Measurements from ENCODE around the gene CPN1.
"Not testable (repeated sequence)": the region's sequence is repeated elsewhere in the genome, so short reads cannot be mapped to it uniquely, and the experiment has no call there.

CPN1 gene

DNA sequence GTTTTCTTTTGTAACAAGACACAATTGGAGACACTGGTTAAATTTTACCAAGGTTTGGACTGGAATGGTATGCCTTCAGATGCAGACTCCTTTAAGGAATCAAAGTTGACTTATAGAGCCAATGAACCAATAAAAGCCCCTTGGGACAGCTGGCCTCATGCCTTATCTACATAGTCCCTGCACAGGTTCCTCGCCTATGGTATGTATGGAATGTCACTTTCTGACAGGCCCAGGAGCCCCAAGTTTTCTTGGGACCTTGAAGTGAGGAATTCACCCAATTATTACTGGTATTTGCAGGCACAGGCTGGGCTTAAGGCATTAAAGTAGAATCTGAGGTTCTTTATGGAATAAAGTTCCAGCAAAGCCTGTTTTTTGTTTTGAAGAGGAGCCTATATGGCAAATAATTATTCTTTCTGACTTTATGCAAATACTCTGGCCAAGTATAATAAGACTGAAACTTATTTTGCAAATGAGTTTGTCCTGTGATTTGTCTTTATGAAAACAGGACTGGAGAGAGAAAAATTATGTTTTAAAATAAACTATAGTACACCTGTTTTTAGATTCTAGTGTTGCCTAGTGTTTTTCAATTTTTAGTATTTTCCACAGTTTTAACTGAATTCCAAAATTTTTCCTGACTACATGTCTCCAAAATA, 47.8 kb downstream of the CPN1 start:
- Histone ChIP-seq H3K27ac (no peak overlapping the region), H3K4me3 (no peak overlapping the region)

DNA sequence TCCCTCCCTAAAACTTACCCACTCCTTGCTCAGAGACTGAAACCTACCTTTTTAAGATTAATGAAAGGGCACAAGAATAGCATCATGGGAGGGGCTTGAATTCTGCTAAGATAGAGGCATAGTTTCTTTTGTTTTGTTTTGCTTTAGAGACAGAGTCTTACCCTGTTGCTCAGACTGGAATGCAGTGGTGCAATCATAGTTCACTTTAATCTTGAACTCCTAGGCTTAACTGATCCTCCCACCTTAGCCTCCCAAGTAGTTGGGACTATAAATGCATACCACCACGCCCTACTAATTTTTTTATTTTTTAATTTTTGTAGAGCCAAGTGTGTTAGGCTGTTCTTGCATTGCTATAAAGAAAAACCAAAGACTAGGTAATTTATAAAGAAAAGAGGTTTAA, 54.3 kb downstream of the CPN1 start:
- H3K4me3 ChIP-seq: no peak overlapping the region
- H3K27ac ChIP-seq: no peak overlapping the region

DNA sequence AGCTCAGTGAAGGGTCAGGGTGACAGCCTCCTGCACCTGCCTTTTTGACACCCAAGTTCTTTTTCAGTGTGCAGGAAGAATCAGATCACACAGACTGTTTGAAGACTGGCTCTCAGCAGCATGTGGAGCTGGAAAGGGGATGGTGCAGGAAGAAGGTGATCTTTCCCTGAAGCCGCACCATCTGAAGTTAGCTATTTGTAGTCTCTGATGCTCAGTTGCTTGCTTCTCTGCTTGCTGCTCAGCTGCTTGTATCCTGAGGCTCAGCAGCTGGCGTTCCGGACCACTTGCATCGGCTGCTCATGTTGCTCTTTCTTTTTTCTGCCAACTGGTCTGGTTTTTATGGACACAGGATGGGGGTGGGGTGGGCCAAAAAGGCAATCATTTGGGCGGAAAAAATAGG, 56.1 kb downstream of the CPN1 start:
- Histone ChIP-seq H3K4me3 (no peak overlapping the region), H3K27ac (no peak overlapping the region)

DNA sequence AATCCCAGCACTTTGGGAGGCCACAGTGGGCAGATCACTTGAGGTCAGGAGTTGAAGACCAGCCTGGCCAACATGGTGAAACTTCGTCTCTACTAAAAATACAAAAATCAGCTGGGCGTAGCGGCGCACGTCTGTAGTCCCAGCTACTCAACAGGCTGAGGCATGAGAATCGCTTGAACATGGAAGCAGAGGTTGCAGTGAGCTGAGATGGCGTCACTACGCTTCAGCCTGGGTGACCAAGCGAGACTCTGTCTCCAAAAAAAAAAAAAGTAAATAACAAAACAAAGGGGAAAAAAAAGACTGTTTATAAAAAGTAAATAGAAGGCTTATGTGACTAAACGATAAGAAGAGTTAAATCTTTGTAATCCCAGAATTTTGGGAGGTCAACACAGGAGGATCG, 56.9 kb downstream of the CPN1 start:
- H3K27ac ChIP-seq: no peak overlapping the region
- no peak overlapping the region for H3K4me3 ChIP-seq

DNA sequence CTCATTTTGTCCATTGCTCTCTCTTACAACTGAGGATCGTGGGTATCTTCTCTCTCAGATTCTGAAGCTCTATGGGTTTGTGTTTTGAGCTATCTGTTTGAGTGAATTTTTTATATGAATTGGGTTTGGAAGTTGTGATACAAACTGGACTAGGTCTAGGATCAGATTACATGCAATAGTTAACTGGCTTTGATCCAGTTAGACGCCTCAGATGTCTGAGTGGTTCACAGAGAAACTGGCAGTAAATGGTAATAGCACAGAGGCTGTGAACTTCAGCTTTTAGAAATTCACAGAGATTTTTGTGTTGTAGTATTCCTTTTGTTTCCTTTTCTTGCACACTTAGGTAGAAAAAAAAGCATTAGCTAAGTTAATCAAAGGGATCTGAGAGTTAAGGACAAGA, 59.3 kb downstream of the CPN1 start:
- Histone ChIP-seq H3K27ac (no peak overlapping the region), H3K4me3 (no peak overlapping the region)

DNA sequence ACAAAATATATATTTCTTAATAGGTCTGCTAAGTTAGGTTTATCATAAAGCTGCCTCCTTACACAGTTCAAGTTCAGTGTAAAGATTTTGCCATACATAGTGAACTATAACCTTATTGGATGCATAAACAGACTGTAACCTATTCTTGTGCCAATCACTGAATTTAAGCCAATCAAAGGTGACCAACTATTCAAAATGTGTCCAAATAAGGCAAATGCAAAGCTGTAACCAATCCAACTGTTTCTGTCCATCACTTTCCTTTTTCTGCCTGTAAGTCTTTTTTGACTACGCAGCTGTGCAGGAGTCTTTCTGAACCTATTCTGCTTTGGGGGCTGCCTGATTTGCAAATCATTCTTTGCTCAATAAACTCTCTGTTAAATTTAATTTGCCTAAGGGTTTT, 60.3 kb downstream of the CPN1 start:
- H3K27ac ChIP-seq: no peak overlapping the region
- no peak overlapping the region for H3K4me3 ChIP-seq

DNA sequence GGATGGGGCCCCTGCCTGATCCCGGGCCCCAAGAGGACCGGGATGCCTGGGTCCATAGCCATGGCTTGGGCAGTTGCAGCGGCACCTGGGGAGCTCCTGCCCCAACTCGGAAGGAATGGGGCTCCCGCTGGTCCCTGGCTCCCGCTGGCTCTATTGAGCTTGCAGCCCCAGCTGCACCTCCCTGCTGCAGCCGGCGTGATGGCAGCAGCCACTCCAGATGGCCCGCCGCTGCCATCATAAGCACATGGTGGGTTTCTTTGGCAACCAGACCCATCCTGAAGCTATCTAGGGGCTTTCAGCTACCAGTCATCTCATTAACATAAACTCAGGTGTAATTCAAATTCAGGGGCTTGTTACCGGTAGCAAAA, 60.8 kb downstream of the CPN1 start:
- no peak overlapping the region for H3K27ac ChIP-seq
- no peak overlapping the region for H3K4me3 ChIP-seq

DNA sequence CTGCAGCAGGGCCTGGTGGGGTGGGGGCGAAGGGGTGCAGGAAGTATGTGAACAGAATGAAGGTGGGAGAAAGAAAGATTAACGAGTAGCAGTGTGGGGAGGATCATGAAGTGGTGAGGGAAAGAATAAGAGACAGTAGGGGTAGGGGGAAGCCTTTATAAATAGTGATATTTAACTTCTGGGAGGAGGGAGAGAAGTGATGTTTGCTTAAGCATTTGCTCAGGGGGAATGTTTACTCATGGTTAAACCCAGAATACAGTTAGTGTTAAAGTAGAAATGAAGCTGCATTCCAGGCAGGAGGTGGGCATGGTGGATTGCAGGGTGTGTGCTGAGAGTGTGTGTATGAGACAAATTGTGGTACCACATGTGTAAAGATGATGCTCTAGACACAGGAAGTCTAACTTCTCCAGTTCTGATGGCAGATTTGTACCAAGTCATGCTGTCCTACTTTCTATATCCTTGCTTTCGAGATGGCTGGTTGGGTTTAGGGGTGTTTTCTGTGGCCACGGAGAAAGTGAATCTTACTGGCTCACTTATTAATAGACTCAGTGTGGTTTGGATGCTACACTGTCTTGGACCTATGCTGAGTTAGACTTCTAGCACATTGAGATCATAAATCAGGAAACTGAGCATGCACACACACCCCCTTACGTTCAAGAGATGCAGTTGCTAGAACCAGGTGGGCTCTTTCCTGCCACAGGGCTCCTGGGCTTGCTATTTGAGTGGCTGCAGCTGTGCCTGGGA, 61.4 kb downstream of the CPN1 start:
- Histone ChIP-seq H3K27ac (no peak overlapping the region), H3K4me3 (no peak overlapping the region)

DNA sequence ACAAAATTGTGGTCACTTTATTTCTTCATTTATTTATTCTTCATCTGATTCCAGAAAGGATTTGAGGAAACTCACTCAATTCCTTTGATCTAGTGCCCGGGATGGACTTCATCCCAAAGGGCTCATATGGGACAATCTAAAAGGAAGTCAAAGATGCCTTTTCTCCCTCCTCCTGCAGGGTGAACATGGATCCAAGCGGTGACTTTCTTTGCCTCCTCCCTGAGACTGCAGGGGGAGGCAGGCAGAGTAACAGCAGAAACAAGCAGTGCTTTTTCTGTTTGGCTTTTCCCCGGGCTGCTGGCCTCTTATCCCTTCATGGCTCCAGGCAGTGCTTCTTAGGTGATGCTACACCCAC, 61.9 kb downstream of the CPN1 start:
- Histone ChIP-seq H3K4me3 (no peak overlapping the region), H3K27ac (no peak overlapping the region)

DNA sequence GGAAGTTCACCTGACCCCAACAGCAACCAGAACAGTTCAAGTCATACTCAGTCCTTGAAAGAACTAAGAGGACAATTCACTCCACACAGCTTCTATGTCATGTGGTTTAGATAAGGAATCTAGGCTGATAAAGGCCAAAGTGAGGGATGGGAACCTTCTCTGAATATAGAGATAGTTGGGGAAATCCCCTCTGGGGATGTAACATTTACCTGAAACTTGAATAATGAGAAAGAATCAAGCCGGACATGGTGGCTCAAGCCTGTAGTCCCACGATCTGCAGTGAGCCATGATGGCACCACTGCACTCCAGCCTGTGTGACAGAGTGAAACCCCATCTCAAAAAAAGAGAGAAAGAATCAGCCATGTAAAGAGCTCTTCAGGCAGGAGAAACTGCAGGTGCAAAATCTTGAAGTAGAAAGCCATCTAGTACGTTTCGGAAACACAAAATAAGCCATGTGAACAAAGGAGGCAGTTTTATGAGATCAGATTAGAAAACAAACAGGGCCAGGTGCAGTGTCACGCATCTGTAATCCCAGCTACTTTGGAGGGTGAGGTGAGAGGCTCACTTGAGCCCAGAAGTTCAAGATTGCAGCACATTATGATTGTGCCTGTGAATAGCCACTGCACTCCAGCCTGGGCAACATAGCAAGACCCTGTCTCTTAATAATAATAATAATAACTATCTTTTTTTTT, 67.5 kb downstream of the CPN1 start:
- no peak overlapping the region for H3K4me3 ChIP-seq
- no peak overlapping the region for H3K27ac ChIP-seq

DNA sequence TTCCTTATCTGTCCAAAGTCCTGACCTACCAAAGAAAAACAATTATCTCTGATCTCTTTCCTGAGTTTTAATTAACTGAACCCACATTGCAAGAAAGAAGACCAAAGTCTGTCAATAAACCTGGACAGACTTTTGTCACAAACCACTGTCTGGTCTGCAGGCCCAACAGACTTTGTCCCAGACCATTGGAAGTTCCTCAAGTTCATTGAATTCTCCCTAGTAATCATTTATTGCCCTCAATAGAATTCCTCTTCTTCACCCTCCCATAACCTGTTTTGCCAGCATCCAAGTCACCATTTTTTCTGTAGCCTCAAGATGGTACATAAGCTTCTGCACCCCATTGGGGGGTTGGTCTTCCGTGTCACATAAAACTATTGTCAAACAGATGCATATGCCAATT, 68.0 kb downstream of the CPN1 start:
- H3K27ac ChIP-seq: no peak overlapping the region

DNA sequence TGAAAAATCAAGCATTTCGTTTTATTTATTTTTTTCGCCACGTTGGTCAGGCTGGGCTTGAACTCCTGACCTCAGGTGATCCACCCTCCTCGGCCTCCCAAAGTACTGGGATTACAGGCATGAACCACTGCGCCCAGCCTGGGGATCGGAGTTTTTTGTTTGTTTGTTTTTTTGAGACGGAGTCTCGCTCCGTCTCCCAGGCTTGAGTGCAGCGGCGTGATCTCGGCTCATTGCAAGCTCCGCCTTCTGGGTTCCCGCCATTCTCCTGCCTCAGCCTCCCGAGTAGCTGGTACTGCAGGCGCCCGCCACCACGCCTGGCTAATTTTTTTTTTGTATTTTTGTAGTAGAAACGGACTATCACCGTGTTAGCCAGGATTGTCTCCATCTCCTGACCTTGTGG, 69.8 kb downstream of the CPN1 start:
- H3K4me3 ChIP-seq, H3K27ac ChIP-seq: not testable (repeated sequence)

More for the DNA sequence above, 68.0 kb downstream of the CPN1 start:
- H3K4me3 ChIP-seq: no peak overlapping the region

DNA sequence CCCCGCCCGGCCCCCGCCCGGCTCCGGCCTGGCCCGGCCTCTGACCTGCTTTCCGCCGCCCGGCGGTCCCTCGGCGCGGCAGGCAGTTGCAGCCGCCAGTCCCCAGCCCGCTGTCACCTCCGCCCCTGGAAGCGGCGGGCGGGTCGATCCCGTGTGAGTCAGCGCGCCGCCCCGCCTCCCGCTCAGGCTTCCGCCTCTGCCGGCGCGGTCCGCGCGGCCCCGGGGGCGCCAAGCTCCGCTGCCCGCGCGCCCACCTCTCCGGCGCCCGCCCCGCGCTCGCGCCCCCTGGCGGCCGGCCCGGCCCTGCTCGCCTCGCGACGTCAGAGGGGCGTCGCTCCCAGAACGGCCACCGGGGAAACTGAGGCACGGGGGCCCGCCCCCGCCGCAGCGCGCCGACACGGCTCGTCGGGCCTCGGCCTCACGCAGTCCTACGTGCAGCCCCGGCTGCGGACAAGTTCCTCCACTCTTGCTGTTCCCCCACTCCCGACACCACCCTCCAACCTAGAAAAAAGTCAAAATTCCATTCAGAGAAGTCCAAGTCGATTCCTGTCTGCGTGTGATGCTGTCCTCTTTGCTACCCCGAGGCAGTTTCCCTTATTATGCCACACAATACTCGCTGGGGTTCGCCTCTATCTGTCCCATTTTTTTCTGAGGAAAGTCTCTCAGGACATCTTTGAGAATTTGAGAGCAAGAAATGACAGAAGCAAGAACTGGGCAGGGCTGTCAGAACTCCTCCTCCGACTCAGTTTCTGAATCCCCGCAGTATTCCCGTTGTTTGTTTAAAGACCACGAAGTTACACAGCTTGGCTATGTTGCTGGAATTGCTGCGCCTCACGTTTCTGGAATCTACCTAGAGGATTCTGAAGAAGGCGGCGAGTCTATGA, 71.6 kb downstream of the CPN1 start, which contains the start of gene DNMBP:
Gene DNMBP, minus strand, starts transcription at position 155 of the 884 bp plus-strand sequence. CDS start 37,823 bp downstream, outside the sequence.
- peak within 1 kb of the TSS; percentile 57 to 73 (median 68) for H3K4me3 ChIP-seq
- H3K27ac ChIP-seq: peak within 1 kb of the TSS in 20 of 21 experiments; percentile 65 to 92 (median 80)

DNA sequence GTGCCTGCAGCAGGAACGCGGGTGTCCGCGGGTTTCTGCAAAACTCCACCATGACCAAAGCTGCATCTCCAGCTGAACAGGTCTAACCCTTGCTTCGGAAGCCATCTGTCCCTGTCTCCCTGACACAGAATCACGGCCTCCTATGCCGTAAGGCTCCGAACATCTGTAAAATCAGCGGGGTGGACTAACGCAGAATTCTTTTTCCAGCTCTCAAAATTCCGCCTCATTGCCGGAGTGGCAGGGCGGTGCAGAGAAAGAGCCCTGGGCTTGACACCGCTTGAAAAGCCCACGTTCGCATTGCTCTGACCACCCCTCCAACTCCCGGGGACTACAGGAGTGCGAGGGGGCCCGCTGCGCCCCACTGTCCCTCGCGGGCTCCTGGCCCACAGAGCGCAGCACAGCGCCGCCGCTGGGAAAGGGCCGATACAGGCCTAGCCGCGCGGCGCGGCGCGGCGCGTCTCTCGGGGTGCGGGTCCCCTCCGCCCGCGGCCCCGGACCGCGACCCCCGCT, 72.3 kb downstream of the CPN1 start:
- H3K4me3 ChIP-seq: peak overlapping the region; percentile 57 to 73 (median 68)
- H3K27ac ChIP-seq: peak overlapping the region in 20 of 21 experiments; percentile 49 to 92 (median 80)

DNA sequence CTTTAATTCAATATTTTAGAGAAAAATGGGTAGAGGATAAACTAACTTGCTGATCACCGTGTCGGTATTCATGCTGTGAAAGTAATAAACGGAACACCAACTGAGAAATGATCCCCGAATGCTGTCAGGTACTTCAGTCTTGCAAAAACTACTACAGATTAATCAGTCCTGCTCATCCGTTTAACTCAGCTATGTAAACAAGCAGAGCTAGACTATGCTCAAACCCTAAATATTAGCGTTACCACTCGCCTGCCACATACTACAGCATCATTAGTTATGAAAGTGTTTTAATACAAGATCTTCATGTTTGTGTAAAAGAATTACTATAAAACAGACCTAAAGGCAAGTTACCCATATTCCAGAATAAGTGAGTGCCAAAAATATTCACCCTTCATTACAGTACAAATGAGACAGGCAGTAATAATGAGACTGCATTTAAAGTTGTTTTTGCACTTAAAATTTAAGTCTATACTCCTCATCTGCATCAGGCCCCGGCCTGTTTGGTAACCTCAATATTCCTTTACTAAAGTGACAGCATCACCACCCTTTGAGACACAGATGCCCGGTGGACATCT, 72.9 kb downstream of the CPN1 start:
- H3K27ac ChIP-seq: peak overlapping the region in 20 of 21 experiments; percentile 49 to 92 (median 80)
- H3K4me3 ChIP-seq: peak overlapping the region; percentile 57 to 73 (median 68)

DNA sequence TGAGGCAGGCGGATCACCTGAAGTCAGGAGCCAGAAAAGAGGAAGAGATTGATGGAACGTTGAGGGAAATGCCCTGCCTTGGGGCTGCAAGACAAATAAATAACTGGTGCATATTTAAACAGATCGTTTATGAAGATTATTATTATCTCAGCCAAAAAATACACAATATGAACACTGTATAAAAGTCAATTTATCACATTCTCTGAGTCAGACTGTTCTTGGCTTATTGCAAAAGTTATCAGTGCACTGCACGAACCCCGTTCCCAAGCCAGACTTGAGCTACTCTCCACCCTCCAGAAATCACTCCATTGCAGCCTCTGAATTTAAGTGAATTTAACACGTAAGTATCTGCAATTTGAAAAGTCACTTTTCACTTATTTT, 73.5 kb downstream of the CPN1 start:
- Histone ChIP-seq H3K4me3 (peak overlapping the region in 6 of 7 experiments; percentile 57 to 73 (median 66)), H3K27ac (peak overlapping the region in 10 of 21 experiments; percentile 45 to 89 (median 80))

DNA sequence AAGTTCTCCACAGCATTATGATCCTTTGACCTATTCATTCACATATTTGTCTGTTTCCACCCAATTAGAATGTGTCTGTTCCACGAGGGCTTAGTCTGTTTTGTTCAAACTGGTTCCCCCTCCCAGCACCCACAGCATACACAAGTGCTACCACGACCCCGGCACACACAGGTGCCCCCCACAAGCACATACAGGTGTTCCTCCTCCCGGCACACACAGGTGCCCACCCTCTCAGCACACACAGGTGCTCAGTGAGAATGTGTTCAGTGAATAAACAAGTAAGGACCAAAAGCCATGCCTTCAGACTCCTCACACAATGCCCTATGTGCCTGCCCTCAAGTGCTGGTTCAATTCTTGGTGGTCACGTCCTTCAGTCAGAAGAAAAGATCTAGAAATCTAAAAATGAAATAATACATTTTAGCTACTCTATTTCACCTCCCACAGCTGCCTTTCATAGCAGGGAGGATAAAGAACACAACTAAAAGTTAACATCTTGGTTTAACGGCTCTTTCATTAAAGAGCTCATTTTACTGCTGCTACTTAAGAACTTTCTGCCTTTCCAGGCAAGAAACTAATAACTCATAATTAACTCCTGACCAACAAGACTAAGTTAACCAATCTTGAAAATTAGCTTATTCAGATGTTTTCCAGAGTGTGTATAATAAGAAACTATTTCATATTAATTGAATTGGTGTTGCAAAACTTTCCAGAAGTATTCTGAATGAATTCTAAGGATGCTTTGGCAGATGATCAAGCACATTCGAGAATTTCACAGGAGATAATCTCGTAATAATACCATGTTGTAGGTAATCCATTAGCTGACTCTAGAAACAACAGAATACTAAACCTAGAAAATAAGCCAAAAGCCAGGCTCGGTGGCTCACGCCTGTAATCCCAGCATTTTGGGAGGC, 74.2 kb downstream of the CPN1 start:
- Histone ChIP-seq H3K27ac (peak overlapping the region in 14 of 21 experiments; percentile 28 to 79 (median 70)), H3K4me3 (peak overlapping the region in 2 of 7 experiments; percentile 68 to 71)

DNA sequence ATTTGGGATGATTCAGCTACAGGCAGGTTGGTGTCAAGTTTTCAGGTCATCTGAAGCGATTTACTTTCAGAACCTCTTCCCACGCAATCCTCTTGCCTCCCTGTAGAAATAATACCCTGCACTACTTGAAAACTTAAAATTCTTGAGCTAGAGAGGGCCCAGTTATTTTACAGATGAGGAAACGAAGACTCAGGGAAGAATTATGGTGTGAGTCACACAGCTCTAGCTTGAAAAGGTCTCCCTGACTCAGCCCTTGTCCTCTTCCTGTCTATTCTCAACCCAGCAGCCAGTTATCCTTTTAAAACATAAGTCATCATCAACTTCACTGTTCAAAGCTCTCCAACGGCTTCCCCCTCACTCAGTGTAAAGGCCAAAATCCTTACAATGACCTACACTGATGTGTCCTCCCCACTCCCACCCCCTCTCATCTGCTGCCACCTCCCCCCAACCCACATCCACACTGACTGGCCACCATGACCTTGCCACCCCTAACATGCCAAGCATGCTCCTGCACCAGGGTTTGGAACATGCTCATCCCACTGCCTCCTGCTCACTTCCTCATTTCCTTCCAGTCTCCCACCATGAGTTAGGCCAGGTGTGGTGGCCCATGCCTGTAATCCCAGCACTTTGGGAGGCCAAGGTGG, 75.3 kb downstream of the CPN1 start:
- peak overlapping the region in 17 of 21 experiments; percentile 35 to 79 (median 69) for H3K27ac ChIP-seq
- no peak overlapping the region for H3K4me3 ChIP-seq
